Ovary (tissue), 3 donors: Measurements from ENCODE around the gene SLC44A1.

Source experiments
- CTCF ChIP-seq, 3 donors: fragments of 450-650 bp in 2 of 3; fragments of 200-600 bp in 1 of 3; IDR thresholded peaks; one replicate each; pipeline versions ENCODE4 v1.5.1 to v1.8.0; 2016 to 2022; ENCODE audit warnings: antibody characterized with exemption in 3 of 3, mild to moderate bottlenecking in 1 of 3
- EP300 ChIP-seq: sonication (generic); formaldehyde crosslinking; IDR thresholded peaks from one replicate; pipeline ENCODE4 v1.6.1; 2017; ENCODE audit warnings: antibody characterized with exemption
- POLR2A ChIP-seq: fragments of 450-650 bp; IDR thresholded peaks from one replicate; pipeline ENCODE4 v1.6.1; 2017; ENCODE audit warnings: antibody characterized with exemption, mild to moderate bottlenecking, moderate library complexity
- donor health status: DM: no; HTN: no; CAD: no.

- no peak for TF ChIP-seq EP300
- no peak for TF ChIP-seq CTCF (IDR thresholded peaks at IDR 0.05)
- TF ChIP-seq POLR2A, result no peak
Measured at GRCh38 chr9:105273731-105274130, 29.3 kb downstream of the SLC44A1 start.
